Epithelial cell of proximal tubule (primary cell): ENCODE results near the gene ENTREP3. TPM values are rescaled to one million over a fixed set of nuclear protein-coding genes. Genes with fewer than 3 reads are reported as not detected.
"Not testable (repeated sequence)": the region's sequence is repeated elsewhere in the genome, so short reads cannot be mapped to it uniquely, and the experiment has no call there.

Experiments
- DNase-seq: peaks from one replicate; pipeline ENCODE4 v3.0.0-alpha.2; 2011; ENCODE audit warnings: low read depth
- H3K4me3 ChIP-seq: 2 replicates; pipeline ENCODE4 v1.5.1; 2011; ENCODE audit warnings: low read depth, mild to moderate bottlenecking, low read length
- total RNA-seq: library from RNA; depleted of rRNA; stranded (reverse); fragments of >200 nt; gene quantifications from 2 replicates; pipeline ENCODE4 v1.2.3, GENCODE V29; 2015
- TF ChIP-seq, protein P1 (sequence below): conservative IDR thresholded peaks from 2 replicates; pipeline ENCODE4 v1.5.1; 2012; ENCODE audit warnings: low read depth, mild to moderate bottlenecking, low read length

The ENTREP3 gene
- total RNA-seq, 1 donor from 2014 or later = 15.9 TPM

DNA sequence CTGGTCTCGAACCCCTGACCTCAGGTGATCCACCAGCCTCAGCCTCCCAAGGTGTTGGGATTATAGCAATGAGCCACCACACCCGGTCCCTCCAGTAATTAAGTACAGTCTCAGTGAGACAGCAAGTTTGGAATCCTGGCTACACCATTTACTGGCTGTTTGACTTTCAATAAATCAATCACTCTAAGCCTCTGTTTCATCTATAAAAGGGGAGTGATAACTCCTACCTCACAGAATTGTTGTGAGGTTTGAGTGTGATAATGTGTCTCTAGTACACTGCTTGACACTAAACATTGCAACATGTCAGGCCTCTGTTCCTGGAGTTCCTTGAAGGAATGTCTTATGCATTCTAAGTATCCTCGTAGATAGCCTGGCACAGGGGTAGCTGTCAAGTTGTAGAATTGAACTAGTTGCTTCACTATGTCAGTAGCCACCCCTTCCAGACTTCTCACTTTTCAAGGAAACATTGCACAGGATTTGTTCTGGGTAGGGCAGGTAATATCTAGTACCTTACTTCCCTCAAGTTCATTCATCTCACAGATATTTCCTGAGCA is 12.4 kb downstream of the ENTREP3 start:
- H3K4me3 ChIP-seq = peak overlapping the region; percentile 78
- TF ChIP-seq, protein P1, sequence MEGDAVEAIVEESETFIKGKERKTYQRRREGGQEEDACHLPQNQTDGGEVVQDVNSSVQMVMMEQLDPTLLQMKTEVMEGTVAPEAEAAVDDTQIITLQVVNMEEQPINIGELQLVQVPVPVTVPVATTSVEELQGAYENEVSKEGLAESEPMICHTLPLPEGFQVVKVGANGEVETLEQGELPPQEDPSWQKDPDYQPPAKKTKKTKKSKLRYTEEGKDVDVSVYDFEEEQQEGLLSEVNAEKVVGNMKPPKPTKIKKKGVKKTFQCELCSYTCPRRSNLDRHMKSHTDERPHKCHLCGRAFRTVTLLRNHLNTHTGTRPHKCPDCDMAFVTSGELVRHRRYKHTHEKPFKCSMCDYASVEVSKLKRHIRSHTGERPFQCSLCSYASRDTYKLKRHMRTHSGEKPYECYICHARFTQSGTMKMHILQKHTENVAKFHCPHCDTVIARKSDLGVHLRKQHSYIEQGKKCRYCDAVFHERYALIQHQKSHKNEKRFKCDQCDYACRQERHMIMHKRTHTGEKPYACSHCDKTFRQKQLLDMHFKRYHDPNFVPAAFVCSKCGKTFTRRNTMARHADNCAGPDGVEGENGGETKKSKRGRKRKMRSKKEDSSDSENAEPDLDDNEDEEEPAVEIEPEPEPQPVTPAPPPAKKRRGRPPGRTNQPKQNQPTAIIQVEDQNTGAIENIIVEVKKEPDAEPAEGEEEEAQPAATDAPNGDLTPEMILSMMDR = no peak

DNA sequence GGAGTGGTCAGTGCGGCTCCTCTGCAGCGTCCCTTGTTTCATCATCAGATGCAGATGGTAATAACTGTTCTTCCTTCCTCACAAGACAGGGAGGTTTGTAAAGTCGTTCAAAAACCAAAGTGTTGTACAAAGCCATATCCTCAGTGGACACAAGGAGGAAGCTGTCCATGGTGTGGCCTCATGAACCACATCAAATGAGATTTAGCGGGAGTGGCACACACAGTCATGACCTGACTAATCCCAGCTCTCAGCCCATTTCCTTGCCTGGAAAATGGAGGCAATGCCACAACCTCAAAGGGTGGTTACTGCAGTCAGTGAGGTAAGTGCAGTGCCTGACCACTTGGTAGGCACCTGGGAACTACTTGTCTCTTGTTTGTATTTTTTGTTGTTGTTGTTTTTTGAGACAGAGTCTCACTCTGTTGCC is 13.4 kb downstream of the ENTREP3 start:
- no peak overlapping the region for H3K4me3 ChIP-seq
- TF ChIP-seq, protein P1 = no peak
- DNase-seq = no peak

More for the DNA sequence above, 12.4 kb downstream of the ENTREP3 start:
- no peak for DNase-seq

DNA sequence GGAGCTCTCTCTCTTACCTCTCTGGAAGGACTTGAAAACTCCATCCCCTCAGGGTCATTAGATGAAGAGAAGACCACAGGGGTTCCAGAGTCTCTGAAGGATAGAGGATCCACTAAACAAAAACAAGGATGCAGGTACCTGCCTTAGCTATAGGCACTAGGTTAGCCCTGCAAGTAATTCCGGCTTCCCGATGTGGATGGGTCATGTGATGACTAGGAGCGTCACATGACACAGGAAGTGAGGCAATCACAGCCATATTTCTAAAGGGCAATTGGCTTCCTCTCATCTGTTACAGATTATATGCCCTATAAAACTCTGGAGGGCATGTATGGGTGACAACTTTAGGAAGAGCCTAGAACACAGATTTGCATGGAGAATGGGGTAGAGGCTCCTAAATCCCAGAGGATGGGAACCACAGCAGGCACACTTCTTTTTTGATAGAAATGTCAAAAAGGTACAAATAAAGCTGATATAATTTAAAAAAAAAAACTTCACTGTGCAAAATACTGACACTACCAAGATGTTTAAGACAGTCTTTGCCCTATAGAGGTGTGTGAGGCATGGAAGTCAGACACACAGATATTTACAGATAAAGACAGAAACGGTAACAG is 14.1 kb downstream of the ENTREP3 start:
- peak overlapping the region; percentile 63 for H3K4me3 ChIP-seq
- DNase-seq = no peak
- TF ChIP-seq, protein P1 = no peak

DNA sequence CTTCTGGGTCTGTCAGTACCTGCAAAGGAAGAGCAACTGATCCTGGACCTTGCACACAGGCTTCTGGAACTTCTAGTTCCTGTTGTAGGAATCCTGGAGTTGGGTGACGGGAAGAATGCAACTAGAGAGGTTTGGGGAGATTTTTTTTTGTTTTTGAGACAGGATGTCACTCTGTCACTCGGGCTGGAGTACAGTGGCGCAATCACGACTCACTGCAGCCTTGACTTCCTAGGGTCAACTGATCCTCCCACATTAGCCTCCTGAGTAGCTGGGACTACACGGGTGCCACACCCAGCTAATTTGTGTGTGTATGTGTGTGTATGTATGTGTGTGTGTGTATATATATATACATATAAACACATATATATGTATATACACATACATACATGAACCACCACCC is 18.8 kb downstream of the ENTREP3 start:
- H3K4me3 ChIP-seq = no peak overlapping the region
- TF ChIP-seq, protein P1 = no peak
- DNase-seq = no peak

DNA sequence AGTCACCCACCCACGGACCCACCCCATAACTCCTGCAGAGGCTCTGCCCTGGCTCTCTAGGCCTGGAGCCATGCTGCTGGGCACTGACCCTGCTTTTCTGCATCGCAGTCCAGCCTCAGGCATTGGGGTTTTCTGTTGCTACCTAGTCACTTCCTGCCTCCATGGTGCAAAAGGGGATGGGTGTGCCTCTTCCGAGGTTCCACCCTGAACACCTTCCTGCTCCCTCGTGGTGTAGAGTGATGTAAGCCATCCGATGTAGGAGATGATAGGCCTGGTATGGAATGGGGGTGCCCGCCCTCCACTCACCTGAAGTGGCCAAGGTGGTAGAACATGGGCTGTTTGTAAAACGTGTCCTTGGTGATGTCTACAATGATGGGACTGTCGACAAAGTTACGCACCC is 19.9 kb downstream of the ENTREP3 start:
- not testable (repeated sequence) for DNase-seq, H3K4me3 ChIP-seq

DNA sequence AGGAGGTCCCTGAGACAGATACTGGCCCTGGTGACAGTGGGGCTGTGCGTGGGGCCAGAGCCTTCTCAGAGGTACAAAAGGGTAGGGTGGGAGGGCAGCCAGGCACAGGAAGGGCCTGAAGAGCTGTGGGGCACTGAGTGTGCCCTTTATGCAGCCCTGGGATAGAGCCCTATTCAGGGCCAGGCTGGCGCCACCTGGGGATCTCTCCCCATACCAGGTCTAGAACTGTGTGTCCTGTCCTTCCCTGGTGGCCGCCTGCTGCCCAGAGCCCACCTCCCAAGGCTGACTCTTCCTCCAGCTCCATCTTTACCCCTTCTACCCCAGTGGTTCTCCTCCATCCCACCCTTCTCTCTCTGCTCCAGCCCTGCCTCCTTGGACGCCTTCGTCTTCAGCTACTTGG is 21.8 kb downstream of the ENTREP3 start:
- H3K4me3 ChIP-seq, DNase-seq: not testable (repeated sequence)

DNA sequence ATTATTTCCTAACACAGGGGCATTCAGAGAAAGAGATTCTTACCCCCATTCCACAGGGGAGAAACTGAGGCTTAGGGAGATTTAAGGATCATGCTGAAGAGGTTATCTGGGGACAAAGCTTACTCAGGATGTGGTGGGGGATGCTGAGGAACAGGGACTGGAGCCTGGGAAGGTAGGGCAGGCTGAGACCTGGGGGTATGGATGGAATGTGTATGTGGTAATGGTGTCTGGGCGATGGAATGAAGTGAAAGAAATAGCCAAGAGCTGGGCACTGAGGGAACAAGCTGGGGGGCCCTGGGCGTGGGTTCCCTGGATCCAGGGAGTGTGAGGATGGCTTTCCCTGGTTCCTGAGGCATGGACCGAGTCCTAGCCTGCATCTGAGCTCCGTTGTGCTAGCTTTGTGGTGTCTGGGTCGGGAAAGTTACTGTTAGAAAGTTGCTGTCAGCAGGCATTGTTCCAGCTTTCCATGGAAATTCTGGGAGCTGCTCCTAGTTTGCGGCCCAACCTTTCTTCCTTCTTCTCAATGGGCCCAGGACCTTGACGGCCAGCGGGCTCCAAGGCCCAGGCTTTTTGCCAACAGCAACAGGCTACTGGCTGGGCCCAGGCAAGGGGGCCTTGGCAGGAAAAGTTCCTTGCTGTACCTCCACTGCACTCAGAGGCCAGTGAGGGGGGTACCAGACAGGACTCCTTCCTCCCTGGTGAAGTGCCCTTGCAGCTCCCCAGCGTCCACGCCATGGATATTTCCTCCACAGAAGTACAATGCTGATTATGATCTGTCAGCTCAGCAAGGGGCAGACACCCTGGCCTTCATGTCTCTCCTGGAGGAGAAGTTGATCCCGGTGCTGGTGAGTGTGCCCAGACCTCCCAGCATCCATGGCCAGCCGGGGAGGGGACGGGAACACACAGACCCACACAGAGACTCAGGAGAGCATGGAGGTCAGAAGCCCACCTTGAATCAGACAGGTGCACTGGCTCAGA is 23.0 kb downstream of the ENTREP3 start:
- H3K4me3 ChIP-seq, DNase-seq: not testable (repeated sequence)

DNA sequence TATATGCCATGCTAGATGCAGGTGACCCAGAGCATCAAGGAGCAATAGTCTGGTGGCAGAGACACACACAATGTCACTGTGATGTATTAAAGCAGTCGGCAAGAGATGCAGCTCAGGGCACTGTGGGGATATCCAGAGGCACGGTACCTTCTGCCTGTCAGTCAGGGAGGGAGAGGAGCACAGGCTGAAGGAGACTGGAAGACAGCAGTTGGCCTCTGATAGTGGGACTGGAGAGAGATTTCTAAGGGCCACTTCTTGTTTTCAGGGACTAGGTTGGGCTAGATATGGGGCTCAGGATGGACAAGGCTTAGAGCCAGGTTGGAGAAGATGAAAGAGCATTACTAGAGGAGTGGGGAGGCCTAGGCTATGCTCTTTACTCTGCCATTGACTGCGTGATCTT is 24.0 kb downstream of the ENTREP3 start:
- DNase-seq, H3K4me3 ChIP-seq: not testable (repeated sequence)

DNA sequence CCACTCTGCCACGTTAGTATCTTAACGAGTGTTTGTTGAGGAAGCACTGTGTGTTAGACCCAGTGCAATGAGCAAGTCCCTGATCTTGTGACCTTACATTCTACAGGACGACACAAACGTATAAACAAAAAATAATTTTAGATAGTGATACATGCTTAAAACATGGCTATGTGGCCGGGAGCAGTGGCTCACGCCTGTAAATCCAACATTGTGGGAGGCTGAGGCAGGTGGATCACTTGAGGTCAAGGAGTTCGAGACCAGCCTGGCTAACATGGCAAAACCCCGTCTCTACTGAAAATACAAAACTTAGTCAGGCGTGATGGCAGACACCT is 27.2 kb downstream of the ENTREP3 start:
- H3K4me3 ChIP-seq = peak overlapping the region; percentile 83
- TF ChIP-seq, protein P1 = no peak
- no peak for DNase-seq
